Natural killer cell (primary cell): ENCODE results near the gene TMEM106A. TPM values are rescaled to one million over a fixed set of nuclear protein-coding genes. Genes with fewer than 3 reads are reported as not detected.
A peak's percentile ranks its signal among the peaks of the same experiment; 100 is the strongest.

Experiments
- ATAC-seq, 3 donors: fragments of 150-1000 bp in 2 of 3; fragments of 200-7000 bp in 1 of 3; cut with Tn5 transposase; 1 replicate in 1 of 3; 2 replicates in 2 of 3; pipeline ENCODE4 v1.10.0; 2021; ENCODE audit warnings: mild to moderate bottlenecking in 2 of 3, moderate library complexity in 2 of 3
- DNase-seq, 2 donors: peaks; one replicate each; pipeline versions ENCODE4 v3.0.0 to v3.0.0-alpha.2; 2013 to 2021; ENCODE audit warnings: mixed read lengths in 1 of 2
- H3K27ac ChIP-seq: one replicate; pipeline ENCODE4 v1.5.1; 2013; ENCODE audit warnings: mild to moderate bottlenecking, low read length
- H3K27me3 ChIP-seq: one replicate; pipeline ENCODE4 v1.6.1; 2013; ENCODE audit warnings: low read length; ENCODE audit not compliant: control insufficient read depth, insufficient read depth
- H3K36me3 ChIP-seq: one replicate; pipeline ENCODE4 v1.6.1; 2013; ENCODE audit warnings: low read length; ENCODE audit not compliant: control insufficient read depth, insufficient read depth
- H3K4me1 ChIP-seq: one replicate; pipeline ENCODE4 v1.6.1; 2013; ENCODE audit warnings: low read length; ENCODE audit not compliant: control insufficient read depth, insufficient read depth
- H3K4me3 ChIP-seq: one replicate; pipeline ENCODE4 v1.5.1; 2013; ENCODE audit warnings: low read length
- H3K9me3 ChIP-seq: one replicate; pipeline ENCODE4 v1.6.1; 2013; ENCODE audit warnings: low read length; ENCODE audit not compliant: control insufficient read depth, insufficient read depth
- H3K27ac Mint-ChIP-seq, 2 donors: one replicate each; pipeline ENCODE4 v1.8.0; 2022; ENCODE audit warnings: mild to moderate bottlenecking in 2 of 2, mixed read lengths in 2 of 2, moderate library complexity in 1 of 2
- H3K27me3 Mint-ChIP-seq, 2 donors: one replicate each; pipeline ENCODE4 v1.8.0; 2022; ENCODE audit warnings: low read depth in 2 of 2, mixed read lengths in 2 of 2
- H3K36me3 Mint-ChIP-seq: one replicate; pipeline ENCODE4 v1.8.0; 2022; ENCODE audit warnings: mixed read lengths
- H3K4me1 Mint-ChIP-seq, 2 donors: one replicate each; pipeline ENCODE4 v1.8.0; 2022; ENCODE audit warnings: mixed read lengths in 2 of 2
- H3K4me3 Mint-ChIP-seq: one replicate; pipeline ENCODE4 v1.8.0; 2022; ENCODE audit warnings: mild to moderate bottlenecking, moderate library complexity, mixed read lengths
- H3K9me3 Mint-ChIP-seq, 2 donors: one replicate each; pipeline ENCODE4 v1.8.0; 2022; ENCODE audit warnings: mixed read lengths in 2 of 2
- WGBS: methylation state at CpG from one replicate; pipeline ENCODE4 v1.1.7; 2013; ENCODE audit warnings: missing lambda C conversion rate; ENCODE audit not compliant: insufficient coverage; 5-methylcytosine and 5-hydroxymethylcytosine counted together
- intact Hi-C: fragments of 100-400 bp; cut with micrococcal nuclease; formaldehyde crosslinking; loops from one replicate; pipeline ENCODE4 v1.14.2; 2022
- total RNA-seq, 4 donors: library from RNA; stranded (reverse); fragments of 120-200 nt in 1 of 4; gene quantifications; one replicate each; pipeline versions ENCODE4 v1.2.3 to v1.2.4, GENCODE V29; 2013 to 2022
- TF ChIP-seq, protein P1 (sequence below): fragments of 200-600 bp; IDR thresholded peaks from one replicate; pipeline ENCODE4 v1.8.0; 2022; ENCODE audit warnings: antibody characterized with exemption

The TMEM106A gene
- total RNA-seq, 3 donors from 2014 or later (not counting 1 experiment from before 2014, with no cell fraction given), result 22.0 to 27.4 (median 22.4) TPM

DNA sequence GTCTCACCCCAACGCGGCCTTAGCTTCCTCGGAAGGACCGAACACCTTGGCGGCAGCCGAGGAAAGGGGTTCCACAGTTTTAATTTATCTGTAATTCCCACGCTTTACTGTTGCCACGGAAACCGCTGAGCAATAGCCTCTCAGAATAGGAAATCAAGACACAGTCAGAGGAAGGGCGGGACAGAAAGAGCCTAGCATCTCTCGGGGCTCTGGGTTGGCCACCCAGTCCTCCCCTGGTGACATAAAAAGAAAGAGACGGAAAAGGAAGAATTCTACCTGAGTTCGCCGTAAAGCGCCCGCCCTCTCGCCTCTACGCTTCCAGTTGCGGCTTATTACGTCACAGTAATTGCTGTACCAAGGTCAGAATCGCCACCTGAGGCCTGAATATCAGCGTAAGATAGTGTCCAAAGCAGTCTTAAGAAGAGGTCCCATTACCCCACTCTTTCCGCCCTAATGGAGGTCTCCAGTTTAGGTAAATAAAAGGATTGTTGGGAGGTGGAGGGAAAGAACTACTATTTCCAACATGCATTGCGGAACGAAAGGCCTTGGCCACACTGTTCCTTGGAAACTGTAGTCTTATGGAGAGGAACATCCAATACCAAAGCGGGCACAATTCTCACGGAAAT, 41.4 kb upstream of the TMEM106A start:
- H3K27me3 Mint-ChIP-seq, result no peaks in the 10 kb centered on the region
- Histone ChIP-seq H3K4me3 (peak overlapping the region; percentile 87), H3K27me3 (no peaks in the 10 kb centered on the region), H3K9me3 (no peaks in the 10 kb centered on the region), H3K36me3 (no peaks in the 10 kb centered on the region), H3K27ac (peak overlapping the region; percentile 99), H3K4me1 (peaks cover 28% of the 10 kb centered on the region)
- TF ChIP-seq, protein P1, sequence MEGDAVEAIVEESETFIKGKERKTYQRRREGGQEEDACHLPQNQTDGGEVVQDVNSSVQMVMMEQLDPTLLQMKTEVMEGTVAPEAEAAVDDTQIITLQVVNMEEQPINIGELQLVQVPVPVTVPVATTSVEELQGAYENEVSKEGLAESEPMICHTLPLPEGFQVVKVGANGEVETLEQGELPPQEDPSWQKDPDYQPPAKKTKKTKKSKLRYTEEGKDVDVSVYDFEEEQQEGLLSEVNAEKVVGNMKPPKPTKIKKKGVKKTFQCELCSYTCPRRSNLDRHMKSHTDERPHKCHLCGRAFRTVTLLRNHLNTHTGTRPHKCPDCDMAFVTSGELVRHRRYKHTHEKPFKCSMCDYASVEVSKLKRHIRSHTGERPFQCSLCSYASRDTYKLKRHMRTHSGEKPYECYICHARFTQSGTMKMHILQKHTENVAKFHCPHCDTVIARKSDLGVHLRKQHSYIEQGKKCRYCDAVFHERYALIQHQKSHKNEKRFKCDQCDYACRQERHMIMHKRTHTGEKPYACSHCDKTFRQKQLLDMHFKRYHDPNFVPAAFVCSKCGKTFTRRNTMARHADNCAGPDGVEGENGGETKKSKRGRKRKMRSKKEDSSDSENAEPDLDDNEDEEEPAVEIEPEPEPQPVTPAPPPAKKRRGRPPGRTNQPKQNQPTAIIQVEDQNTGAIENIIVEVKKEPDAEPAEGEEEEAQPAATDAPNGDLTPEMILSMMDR, result no peak
- peak; percentile 82 to 96 for DNase-seq
- ATAC-seq, result peak; percentile 75 to 88 (median 76)
- WGBS, result under 1% methylated on average over 26 of the region's 27 CpGs
- H3K4me3 Mint-ChIP-seq, result no peak overlapping the region
- no peaks in the 10 kb centered on the region for H3K36me3 Mint-ChIP-seq
- intact Hi-C loops, result loop anchor here (5.0 to 10.0 kb wide), 4 partner anchors 42 to 312 kb away; partner anchors contain the start of genes DHX8, TMEM106A and VAT1
- peaks cover 13 to 18% of the 10 kb centered on the region in 2 donors for H3K4me1 Mint-ChIP-seq
- H3K9me3 Mint-ChIP-seq, result no peaks in the 10 kb centered on the region
- no peak overlapping the region for H3K27ac Mint-ChIP-seq

DNA sequence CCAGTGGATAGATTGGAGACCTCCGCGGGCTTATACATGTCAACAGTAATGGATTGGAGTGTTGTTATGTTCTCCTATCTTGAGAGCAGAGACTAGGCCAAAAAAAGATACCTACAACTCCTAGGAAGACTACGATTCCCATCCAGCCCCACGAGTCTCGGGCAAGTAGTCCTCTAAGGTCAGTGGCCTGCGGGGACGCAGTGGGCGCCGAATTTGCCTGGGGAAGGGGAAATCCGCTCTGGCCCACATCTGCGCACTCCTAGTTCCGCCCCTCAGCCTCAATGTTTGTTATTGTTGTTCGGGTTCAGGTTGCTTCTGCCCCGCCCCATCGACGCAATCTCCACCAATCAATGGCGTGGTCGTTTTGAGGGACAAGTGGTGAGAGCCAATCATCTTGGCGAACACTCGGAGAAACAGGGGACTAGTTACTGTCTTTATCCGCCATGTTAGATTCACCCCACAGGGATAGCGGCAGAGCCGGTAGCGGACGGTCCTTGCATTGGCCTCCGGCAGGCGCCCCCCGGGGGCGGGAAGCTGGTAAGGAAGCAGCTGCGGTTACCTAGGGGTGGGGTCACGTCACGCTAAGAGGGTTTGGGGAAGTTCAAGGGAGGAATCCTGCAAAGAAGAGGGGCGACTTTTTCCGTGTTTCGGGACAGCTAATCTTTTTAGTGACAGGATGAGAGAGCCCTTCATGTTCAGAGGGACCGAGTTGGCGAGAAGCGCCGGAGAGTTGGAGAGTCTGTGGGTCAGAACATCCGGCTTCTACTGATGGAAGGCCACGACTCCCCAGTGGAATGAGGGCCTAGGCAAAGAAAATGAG, 40.7 kb upstream of the TMEM106A start, which contains the start of gene NBR1:
Gene NBR1 (plus strand): TSS at position 449 of the 820 bp plus-strand sequence. CDS start 4,586 bp downstream, outside the sequence.
- Histone ChIP-seq H3K4me3 (peak within 1 kb of the TSS; percentile 87), H3K27ac (peak within 1 kb of the TSS; percentile 99), H3K4me1 (peaks cover 28% of the 10 kb centered on the region), H3K9me3 (no peaks in the 10 kb centered on the region), H3K27me3 (no peaks in the 10 kb centered on the region), H3K36me3 (peaks cover 3% of the 10 kb centered on the region)
- Mint-ChIP-seq H3K9me3 (no peaks in the 10 kb centered on the region), H3K27me3 (no peaks in the 10 kb centered on the region), H3K4me3 (no peak within 1 kb of the TSS), H3K36me3 (peaks cover 5% of the 10 kb centered on the region), H3K27ac (no peak within 1 kb of the TSS), H3K4me1 (peaks cover 20 to 25% of the 10 kb centered on the region in 2 donors)
- 0% methylated on average over 39 of the region's 41 CpGs for WGBS
- intact Hi-C loops, result loop anchor here (1.0 to 10.0 kb wide), 6 partner anchors 41 to 311 kb away; partner anchors contain the start of genes BRCA1, DHX8, TMEM106A and VAT1
- ATAC-seq (peak; percentile 72 to 91 (median 80)), DNase-seq (peak; percentile 94 to 99)
- TF ChIP-seq, protein P1, result no peak

DNA sequence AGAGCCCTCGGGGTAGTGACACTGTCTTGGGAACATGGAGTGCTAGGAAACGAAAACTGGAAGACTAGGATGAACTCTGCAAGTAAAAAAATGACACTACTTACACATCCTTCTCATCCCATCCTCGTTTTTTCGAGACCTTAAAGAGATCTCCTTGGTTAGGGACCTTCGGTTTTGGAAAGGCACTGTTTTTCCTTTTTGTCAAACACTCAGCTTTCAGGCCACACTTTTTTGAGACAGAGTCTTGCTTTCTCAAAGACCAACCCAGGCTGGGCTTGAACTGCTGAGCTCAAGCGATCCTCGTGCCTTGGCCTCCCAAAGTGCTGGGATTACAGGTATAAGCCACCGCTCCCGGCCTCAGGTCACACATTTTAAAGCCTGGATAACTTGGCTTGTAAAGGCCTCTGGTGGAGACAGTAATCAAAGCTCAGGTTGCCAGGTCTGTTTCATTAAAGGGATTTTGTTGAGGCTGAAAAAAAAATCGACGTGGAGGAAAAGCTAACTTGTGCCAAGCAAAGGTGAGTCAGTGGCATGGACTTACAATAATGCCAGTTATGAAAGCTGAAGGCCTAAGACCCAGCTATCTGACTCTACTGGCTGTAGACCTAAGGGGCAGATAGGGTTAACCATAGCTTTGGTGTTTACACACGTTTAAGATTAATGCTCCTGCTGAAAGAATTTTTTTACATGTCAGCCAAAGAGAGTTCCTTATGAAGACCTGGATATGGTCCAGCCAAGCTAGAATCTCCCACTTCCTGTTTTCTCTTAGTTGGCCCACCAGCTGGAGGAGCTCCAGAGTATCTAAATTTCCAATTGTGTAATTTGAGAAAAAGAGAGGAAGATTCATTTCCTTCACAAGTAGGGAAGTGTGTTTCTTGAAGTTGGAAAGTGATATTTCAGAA, 39.8 kb upstream of the TMEM106A start:
- ATAC-seq (no peak), DNase-seq (peak in 1 of 2 donors; percentile 43)
- Mint-ChIP-seq H3K4me3 (no peak overlapping the region), H3K4me1 (peaks cover 25 to 29% of the 10 kb centered on the region in 2 donors), H3K27ac (no peak overlapping the region), H3K27me3 (no peaks in the 10 kb centered on the region), H3K36me3 (peaks cover 12% of the 10 kb centered on the region), H3K9me3 (no peaks in the 10 kb centered on the region)
- Histone ChIP-seq H3K4me3 (peak overlapping the region; percentile 87), H3K4me1 (peaks cover 28% of the 10 kb centered on the region), H3K27me3 (no peaks in the 10 kb centered on the region), H3K27ac (peak overlapping the region; percentile 99), H3K36me3 (peaks cover 11% of the 10 kb centered on the region), H3K9me3 (no peaks in the 10 kb centered on the region)
- TF ChIP-seq, protein P1, result no peak
- intact Hi-C loops, result loop anchor here (1.0 to 10.0 kb wide), 6 partner anchors 40 to 310 kb away; partner anchors contain the start of genes BRCA1, DHX8, TMEM106A and VAT1
- WGBS, result 15% methylated on average over 12 of the region's 12 CpGs
